GM12874 (cell line): Measurements from ENCODE around the gene LYSMD1.

ENCODE experiments used
- TF ChIP-seq, protein P1 (sequence below): IDR thresholded peaks from 2 replicates; pipeline ENCODE4 v1.5.1; 2011; ENCODE audit warnings: low read depth, mild to moderate bottlenecking, control low read depth, low read length, moderate library complexity; ENCODE audit not compliant: insufficient read depth

LYSMD1 gene

DNA sequence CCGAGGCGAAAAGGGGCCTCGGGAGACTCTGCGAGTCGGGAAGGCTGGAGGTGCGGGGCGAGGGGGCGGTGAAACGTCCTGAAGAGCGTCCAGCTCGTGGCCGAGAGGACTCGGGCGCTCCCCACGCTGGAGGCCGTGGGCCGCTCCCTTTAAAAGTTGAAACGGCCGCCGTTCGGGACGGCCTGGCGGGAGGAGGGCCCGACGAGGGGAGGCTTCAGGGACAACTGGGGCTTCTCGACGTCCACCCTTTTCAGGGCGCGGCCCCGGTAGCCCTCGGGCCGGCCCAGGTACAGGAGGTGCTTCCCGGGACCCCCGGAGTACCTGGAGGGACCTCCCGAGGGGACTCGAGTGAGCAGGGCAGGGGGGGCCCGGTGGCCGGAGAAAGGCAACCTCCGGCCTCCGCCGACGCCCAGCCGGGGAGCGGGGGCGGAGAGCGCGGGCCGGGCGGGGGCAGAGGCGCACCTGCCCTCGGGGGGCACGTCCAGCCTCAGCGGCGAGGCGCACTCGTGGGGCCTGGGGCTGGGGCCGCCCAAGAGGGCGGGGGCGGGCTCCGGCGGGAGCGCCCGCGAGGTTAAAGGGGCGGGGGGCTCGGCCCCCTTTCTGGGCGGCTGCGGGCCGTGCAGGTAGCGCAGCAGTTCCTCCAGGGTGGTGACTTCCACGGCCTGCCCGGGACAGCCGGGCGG, 33.2 kb downstream of the LYSMD1 start:
- TF ChIP-seq, protein P1, sequence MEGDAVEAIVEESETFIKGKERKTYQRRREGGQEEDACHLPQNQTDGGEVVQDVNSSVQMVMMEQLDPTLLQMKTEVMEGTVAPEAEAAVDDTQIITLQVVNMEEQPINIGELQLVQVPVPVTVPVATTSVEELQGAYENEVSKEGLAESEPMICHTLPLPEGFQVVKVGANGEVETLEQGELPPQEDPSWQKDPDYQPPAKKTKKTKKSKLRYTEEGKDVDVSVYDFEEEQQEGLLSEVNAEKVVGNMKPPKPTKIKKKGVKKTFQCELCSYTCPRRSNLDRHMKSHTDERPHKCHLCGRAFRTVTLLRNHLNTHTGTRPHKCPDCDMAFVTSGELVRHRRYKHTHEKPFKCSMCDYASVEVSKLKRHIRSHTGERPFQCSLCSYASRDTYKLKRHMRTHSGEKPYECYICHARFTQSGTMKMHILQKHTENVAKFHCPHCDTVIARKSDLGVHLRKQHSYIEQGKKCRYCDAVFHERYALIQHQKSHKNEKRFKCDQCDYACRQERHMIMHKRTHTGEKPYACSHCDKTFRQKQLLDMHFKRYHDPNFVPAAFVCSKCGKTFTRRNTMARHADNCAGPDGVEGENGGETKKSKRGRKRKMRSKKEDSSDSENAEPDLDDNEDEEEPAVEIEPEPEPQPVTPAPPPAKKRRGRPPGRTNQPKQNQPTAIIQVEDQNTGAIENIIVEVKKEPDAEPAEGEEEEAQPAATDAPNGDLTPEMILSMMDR = no peak

DNA sequence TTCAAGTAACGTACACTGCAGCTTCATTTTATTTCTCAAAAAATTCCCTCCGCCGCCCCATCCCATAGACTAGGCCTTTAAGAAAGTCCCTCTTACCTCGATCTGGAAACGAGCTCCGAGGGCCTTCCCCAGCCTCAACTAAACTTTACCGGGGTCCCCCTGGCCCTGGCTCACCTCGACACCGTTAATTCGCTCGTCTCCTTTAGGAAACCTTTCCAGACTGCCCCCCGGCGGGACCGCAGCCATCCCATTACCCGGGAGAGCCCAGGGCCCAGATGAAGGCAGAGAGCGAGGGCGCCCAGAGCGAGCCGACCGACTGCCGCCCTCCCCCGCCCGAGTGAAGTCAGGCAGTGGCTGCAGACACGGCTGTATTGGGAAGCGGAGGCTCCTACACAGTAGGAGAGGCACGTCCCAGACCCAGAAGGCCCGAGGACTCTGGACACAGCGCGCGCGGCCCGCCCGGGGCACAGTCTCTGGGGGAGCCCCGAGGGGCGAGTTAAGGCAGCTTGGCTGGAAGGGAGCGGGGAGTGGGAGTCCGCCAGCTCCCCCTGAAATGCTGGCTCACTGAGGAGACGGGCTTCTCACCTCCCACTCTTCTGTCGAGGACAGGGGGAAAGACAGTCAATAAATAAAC, 33.9 kb downstream of the LYSMD1 start:
- TF ChIP-seq, protein P1 = no peak

DNA sequence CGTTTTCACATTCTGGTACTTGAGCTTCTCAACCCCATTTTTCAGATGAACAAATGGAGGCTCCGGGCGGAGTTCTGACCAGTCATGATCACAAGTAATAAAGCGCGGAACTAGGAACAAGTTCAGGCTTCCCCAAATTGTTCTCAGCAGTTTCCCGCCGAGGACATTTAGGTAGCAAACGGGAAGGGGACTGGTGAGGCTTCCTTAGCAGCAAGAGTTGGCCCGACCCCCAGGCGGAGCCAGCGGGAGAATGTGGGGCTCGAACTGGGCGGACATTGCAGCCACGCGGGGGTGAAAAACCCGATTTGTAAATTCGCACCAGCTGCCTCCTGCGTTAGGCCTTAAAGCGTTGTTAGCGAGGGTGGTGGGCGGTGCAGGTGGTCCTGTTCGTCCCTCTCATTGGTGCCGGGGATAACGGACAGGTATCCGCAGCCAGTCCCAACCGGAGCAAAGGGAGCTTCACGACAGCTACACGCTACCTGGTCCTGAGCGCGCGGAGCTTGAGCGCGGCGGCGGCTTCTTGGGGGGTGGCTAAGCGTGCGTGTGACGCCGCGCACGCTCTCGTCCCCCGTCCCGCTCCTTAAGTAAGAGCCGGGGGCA, 34.6 kb downstream of the LYSMD1 start:
- TF ChIP-seq, protein P1 = no peak

DNA sequence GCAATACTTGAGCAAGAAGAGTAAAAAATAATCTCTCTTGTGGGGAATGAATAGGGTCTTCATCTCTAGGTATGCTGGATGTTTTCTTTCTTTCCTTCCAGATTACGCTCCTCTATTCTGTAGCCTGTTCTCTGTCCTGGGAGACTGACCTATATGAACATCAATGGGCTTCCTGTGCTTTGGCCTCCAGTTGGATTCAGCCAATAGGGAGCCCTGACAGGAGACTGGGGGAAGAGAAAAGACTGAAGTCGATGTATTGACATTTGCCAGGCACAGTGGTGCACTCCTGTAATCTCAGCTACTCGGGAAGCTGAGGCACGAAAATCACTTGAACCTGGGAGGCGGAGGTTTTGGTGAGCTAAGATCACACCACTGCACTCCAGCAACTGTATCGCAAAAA, 36.9 kb downstream of the LYSMD1 start:
- TF ChIP-seq, protein P1 = no peak

DNA sequence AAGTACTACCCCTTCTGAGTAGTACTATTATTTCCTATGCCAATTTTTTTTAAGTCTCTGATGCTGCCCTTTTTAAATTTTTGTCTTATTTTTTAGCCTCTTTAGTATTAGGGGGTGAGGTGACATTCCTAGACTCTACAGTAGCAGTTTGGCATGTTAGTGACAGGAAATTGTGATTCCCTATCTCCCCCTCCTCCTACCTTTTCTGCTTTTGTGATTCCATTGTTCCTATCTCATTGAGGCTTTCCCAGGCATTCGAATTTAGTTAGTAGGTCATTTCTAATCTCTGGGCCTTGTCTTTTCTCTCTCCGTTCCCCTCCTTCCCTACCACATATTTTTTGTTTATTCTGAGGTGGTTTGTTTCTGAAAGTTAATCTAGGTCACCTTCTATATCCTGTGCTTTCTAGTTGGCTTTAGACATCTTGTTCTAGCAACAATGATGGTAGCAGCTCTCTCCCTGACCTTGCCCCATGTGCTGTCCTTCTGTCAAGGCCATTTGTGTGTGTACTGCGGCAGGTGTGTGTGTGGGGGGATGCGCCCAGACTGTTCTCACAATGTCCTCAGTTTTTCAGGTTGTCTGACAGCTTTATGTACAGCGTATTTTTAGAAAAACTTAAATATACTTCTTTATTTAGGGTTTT, 40.8 kb downstream of the LYSMD1 start:
- TF ChIP-seq, protein P1 = no peak

DNA sequence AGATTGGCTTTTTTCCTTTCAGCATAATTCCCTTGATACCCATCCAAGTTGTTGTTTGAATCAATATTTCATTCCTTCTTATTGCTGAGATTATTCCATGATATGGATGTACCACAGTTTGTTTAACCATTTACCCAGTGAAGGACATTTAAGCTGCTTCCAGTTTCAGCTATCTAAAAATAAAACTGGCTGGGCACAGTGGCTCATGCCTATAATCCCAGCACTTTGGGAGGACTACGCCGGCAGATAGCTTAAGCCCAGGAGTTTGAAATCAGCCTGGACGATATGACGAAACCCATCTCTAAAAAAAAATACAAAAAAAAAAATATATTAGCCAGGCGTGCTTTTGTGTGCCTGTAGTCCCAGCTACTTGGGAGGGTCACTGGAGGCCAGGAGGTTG, 51.8 kb downstream of the LYSMD1 start:
- TF ChIP-seq, protein P1 = no peak
